SW480 (cell line): ENCODE results near the gene GLUD1.
"Not testable (repeated sequence)": the region's sequence is repeated elsewhere in the genome, so short reads cannot be mapped to it uniquely, and the experiment has no call there.

Experiments used
- DNase-seq: peaks from one replicate; pipeline ENCODE4 v3.0.0-alpha.2; 2016; ENCODE audit warnings: low spot score

Gene GLUD1

GRCh38 chr10:87090779-87091178 lies 3.9 kb downstream of the GLUD1 start:
- no peak for DNase-seq

- DNase-seq, result no peak
Measured at GRCh38 chr10:87089746-87090145, 4.9 kb downstream of the GLUD1 start.

GRCh38 chr10:87085537-87085936 lies 9.1 kb downstream of the GLUD1 start:
- no peak for DNase-seq

GRCh38 chr10:87084291-87084782 lies 10.3 kb downstream of the GLUD1 start:
- DNase-seq, result not testable (repeated sequence)

GRCh38 chr10:87083576-87084290 lies 10.9 kb downstream of the GLUD1 start:
- not testable (repeated sequence) for DNase-seq

GRCh38 chr10:87082219-87082618 lies 12.4 kb downstream of the GLUD1 start:
- DNase-seq, result not testable (repeated sequence)

DNA sequence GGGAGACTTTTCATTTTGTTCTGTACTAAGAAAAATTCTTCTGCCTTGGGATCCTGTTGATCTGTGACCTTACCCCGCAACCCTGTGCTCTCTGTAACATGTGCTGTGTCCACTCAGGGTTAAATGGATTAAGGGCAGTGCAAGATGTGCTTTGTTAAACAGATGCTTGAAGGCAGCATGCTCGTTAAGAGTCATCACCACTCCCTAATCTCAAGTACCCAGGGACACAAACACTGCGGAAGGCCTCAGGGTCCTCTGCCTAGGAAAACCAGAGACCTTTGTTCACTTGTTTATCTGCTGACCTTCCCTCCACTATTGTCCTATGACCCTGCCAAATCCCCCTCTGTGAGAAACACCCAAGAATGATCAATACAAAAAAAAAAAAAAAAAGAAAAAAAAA lies 13.1 kb downstream of the GLUD1 start:
- DNase-seq, result not testable (repeated sequence)

DNA sequence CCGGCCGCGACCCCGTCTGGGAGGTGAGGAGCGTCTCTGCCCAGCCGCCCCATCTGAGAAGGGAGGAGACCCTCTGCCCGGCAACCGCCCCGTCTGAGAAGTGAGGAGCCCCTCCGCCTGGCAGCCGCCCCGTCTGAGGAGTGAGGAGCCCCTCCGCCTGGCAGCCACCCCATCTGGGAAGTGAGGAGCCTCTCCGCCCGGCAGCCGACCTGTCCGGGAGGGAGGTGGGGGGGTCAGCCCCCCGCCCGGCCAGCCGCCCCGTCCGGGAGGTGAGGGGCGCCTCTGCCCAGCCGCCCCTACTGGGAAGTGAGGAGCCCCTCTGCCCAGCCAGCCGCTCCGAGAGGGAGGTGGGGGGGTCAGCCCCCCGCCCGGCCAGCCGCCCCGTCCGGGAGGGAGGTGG lies 14.0 kb downstream of the GLUD1 start:
- DNase-seq, result not testable (repeated sequence)

DNA sequence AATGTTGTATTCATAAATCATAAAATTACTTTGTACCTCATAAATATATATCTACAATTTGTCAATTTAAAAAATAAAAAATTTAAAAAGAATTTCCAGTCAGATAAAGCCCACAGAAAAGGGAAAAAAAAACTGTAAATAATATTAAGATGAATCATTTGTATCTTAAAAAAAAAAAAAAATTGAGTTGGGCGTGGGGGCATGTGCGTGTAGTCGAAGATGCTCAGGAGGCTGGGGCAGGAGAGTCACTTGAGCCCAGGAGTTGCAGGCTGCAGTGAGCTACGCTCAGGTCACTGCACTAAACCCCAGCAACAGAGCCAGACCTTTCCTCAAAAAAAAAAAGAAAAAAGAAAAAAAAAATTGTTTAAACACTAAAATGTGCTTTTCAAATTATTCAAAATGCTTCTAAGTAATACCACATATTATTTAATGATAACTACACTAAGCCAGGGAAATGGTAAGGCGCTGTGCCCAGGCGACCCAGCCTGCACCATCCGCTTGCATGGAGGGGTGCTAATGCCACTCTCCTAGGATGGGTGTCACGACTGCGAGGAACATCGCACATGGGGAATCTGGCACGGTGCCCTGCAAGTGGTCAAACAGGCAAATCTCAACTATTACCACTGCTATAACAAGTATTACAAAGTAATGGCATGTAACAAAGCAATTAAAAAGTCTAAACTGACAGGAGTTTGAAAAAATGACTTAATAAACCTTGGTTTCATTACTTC lies 15.4 kb downstream of the GLUD1 start:
- DNase-seq, result no peak

DNA sequence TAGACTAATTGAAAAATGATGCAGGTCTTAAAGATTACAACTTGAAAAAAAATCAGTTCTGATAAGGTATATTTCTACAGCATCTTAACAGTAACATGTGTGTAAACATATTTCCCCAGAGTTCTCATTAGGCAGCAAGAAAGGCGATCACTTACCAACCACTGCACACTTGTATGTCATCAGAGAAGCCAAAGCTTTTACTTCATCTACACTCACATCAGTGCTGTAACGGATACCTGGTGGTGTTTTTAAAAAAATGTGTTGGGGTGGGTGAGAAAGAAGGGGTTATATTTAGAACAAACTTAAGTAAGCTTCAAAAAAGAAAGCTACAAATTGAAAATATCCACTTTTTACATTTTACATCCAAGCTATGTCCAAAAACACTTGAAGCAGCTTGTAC lies 18.2 kb downstream of the GLUD1 start:
- DNase-seq, result not testable (repeated sequence)

- no peak for DNase-seq
Measured at GRCh38 chr10:87072449-87072848, 22.2 kb downstream of the GLUD1 start.

DNA sequence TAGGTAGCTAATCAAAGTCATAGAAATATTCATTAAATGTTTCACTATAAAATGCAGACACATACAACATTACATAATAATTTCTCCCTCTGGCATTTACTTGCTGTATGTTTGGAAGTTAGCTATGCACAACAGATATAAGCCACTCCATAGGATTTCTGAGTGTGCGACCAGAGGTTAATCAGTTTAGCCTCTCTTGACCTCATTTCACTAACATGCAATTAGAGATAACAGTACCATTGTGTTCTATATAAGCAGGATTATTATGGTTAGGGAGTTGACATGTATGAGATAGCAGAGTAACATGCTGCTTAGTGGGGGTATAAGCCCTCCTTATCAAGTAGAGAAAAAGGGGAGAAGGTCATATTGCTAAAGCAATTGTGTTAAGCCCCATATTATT lies 26.4 kb downstream of the GLUD1 start:
- DNase-seq, result no peak

DNA sequence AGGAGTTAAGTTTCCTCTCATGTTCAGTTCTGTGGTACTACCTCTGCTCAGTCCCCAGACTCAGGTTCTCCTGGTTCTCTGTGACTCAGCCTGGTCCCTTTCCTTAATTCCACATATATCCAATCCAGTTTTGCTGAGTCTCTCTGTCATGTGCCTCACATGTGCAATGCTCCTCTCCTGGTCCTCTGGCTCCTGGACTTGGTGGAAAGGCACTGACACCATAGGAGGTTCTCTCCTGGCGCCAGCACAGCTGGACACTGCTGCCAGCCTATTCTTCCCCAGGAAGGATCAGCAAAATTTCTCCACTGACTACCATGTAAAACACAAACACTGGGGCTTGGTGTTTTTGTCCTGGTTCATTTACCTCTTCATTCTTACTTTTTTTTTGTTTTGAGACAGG lies 27.8 kb downstream of the GLUD1 start:
- DNase-seq, result no peak

DNA sequence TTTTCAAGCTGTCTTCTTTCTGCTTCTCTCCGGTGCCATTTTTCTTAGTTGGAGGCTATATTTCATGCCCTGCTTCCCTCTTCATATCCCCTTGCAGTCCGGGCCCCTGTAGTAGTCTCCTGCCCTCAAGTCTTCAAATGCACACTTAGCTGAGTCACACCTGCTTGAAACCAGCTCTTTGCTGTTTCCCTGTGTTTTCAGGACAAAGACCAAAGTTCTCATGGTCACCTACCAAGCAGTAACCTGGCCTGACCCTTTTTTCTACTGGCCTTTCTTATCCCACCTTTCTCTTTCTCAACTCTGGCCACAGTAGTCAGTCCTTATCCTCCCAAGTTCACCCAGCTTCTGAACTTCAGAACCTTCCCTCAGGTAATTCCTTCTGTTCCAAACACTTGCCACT lies 28.5 kb downstream of the GLUD1 start:
- no peak for DNase-seq

GRCh38 chr10:87064651-87065050 lies 30.0 kb downstream of the GLUD1 start:
- DNase-seq, result no peak

GRCh38 chr10:87060280-87060928 lies 34.2 kb downstream of the GLUD1 start:
- DNase-seq, result no peak

DNA sequence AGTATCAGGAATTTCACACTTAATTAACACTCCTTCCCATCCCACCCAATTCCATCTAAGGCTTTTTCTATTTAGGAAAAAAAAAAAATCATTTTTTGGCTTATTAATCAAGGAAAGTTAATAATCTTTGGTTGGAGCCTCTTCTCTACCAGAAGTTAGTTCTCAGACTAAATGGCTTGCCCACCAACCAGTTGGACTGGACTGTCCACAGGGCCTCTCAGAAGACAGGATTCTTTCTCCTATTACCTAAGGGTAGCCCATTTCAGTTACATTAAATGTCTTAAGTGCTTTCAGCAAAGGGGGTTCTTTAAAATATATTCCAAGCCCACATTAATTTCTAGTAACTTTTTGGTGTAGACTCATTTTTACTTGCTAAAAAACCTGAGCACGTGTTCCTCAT lies 35.2 kb downstream of the GLUD1 start:
- no peak for DNase-seq

DNA sequence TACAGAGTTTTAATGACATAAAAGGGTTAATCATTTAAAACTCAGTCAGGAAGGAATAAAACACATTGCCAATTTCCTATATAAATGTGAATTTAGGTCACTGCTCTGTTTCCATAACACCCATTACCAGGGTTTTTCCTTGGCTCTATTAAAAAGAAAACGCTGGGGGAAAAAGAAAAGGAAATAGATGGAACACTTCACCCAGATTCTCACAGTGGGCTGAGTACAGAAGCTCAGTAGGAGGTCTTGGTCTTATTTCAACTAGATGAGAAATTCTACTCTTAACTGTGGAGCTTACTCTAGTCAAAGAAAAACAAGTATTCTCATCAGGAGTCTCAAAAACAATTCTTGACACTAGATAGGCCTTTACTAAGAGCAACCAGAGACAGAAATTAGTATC lies 36.5 kb downstream of the GLUD1 start:
- no peak for DNase-seq

DNA sequence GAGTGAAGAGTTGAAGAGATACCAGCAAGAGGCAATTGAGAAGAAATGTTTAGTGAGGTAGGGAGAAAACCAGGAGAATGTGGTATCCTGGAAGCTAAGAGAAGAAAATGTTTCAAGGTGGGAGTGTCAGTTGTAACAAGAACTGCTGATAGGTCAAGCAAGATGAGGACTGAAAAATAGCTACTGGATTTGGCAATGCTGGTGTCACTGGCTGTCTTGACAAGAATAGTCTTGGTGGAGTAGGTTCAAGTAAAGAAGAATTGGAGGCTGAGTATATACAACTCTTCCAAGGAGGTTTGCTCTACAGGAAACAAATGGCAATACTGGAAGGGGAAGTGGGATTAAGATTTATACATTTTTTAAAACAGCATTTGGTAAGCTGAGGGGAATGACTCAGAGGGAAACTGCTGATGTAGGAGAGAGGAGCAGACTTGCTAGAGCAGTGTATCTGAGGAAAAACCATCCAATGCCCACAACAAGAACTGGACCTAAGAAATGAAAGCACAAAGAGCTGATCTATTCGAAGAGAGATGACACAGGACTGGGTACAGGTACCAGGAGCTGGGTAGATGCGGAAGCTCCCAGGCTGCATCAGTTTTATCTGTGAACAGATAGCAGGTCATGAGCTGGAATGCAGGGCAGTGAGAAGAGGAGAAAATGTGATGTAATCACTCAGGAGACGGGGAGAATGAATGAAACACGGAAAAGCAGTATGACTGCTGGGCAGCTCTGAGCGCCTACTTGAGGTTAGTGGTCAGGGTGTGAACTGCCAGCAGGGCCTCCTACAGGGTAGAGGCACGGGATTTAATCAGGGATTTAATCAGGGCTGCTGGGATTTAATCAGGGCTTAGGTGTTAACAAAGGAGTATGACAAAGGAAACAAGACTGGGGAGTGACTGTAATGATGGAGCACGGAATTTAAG lies 40.0 kb downstream of the GLUD1 start:
- no peak for DNase-seq

DNA sequence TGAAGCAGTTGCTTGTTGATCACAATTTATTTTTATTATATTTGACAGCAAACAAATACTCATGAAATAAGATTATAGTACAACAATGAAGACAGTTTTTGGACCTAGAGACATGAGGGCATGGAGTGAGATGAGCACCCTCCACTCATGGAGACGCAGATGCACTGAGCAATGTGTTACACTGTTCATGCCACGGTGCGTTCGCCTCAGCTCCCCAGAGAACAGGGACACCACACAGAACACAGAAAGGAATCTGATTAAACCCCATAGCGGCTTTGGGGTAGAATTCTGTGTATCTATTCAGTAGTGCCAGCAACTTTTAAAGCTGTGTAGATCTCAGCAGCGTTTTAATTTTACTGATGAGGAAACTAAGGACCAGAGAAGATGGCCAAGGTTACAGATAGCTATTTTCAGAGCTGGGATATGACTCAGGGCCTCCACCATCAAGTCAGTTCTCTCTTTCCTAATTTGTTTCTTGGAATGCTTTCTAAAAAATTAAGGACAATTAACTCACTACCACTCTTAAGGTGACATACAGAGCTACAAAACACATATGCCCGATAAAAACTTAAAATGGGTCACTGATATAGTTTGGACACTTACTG lies 41.0 kb downstream of the GLUD1 start:
- no peak for DNase-seq

DNA sequence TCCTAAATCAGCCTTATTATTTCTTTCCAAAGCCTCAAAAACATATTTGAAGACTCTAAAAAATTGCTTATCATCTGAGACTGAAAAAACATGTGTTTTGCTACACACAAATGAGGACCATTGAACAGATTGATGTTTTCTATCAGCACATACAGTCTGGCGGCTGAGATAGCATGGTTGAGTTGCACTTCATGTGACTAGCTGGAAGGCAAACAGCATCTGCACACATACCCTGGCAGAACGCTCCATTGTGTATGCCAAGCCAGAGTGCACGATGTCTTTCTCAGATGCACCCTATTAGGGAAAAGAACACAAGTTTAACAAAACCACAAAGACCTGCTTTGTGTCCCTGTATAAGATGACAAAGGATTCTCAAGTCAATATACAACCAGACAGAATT lies 41.5 kb downstream of the GLUD1 start:
- DNase-seq, result no peak
